WI38 (cell line): ENCODE measurements around the gene LIF.

ENCODE experiments used
- H3K4me3 ChIP-seq: 2 replicates; pipeline ENCODE4 v1.5.1; 2011; ENCODE audit warnings: low read depth, mild to moderate bottlenecking, control low read depth, low read length
- CTCF ChIP-seq: IDR thresholded peaks from 2 replicates; pipeline ENCODE4 v1.5.1; 2012; ENCODE audit warnings: low read depth, mild to moderate bottlenecking, control low read depth, low read length

Gene LIF

GRCh38 chr22:30253205-30253852, 6.8 kb upstream of the LIF start:
- no peak overlapping the region for H3K4me3 ChIP-seq
- TF ChIP-seq CTCF, result no peak

- no peak overlapping the region for H3K4me3 ChIP-seq
- no peak for TF ChIP-seq CTCF
These were observed 6.0 kb upstream of the LIF start for GRCh38 chr22:30252411-30253204.

- no peak for TF ChIP-seq CTCF
- H3K4me3 ChIP-seq, result no peak overlapping the region
These were observed 5.2 kb upstream of the LIF start for GRCh38 chr22:30251711-30252110.

GRCh38 chr22:30250661-30251267, 4.2 kb upstream of the LIF start:
- no peak overlapping the region for H3K4me3 ChIP-seq
- TF ChIP-seq CTCF, result no peak

- H3K4me3 ChIP-seq, result no peak overlapping the region
- no peak for TF ChIP-seq CTCF
These were observed 3.5 kb upstream of the LIF start for GRCh38 chr22:30250039-30250565.

- TF ChIP-seq CTCF, result no peak
- no peak overlapping the region for H3K4me3 ChIP-seq
These were observed 2.8 kb upstream of the LIF start for GRCh38 chr22:30249049-30250038.
